ENCODE results near the gene IKZF1. TPM values are rescaled to one million over a fixed set of nuclear protein-coding genes. Genes with fewer than 3 reads are reported as not detected.

Gene IKZF1
- polyA plus RNA-seq, 2 donors, result 1.0 to 1.1 TPM

GRCh38 chr7:50268990-50269389 is 35.5 kb upstream of the IKZF1 start:
- peaks cover 0 to 4% of the 10 kb centered on the region in 2 donors for H3K4me1 ChIP-seq (ENCODE audit: control insufficient read depth in 2 of 2, insufficient read depth in 2 of 2, low read length in 1 of 2)
- H3K27ac ChIP-seq (ENCODE audit: low read depth in 2 of 2, low read length in 1 of 2), result no peak overlapping the region
- 90 to 92% methylated on average over 3 of the region's 3 CpGs for WGBS, 2 donors
- no peaks in the 10 kb centered on the region for H3K9me3 ChIP-seq (ENCODE audit: control insufficient read depth in 2 of 2, insufficient read depth in 1 of 2, low read depth in 1 of 2, low read length in 1 of 2)
- H3K27me3 ChIP-seq (ENCODE audit: control insufficient read depth in 1 of 2, insufficient read depth in 2 of 2, low read length in 2 of 2), result no peaks in the 10 kb centered on the region
- H3K4me3 ChIP-seq (ENCODE audit: low read depth in 1 of 2, low read length in 2 of 2), result no peak overlapping the region
- no peaks in the 10 kb centered on the region for H3K36me3 ChIP-seq (ENCODE audit: control insufficient read depth in 2 of 2, insufficient read depth in 2 of 2, low read length in 1 of 2)

- WGBS, 2 donors, result 74 to 76% methylated on average over 5 of the region's 5 CpGs
- Histone ChIP-seq H3K27me3 (ENCODE audit: control insufficient read depth in 1 of 2, insufficient read depth in 2 of 2, low read length in 2 of 2) (no peaks in the 10 kb centered on the region), H3K27ac (ENCODE audit: low read depth in 2 of 2, low read length in 1 of 2) (no peak overlapping the region), H3K9me3 (ENCODE audit: control insufficient read depth in 2 of 2, insufficient read depth in 1 of 2, low read depth in 1 of 2, low read length in 1 of 2) (no peaks in the 10 kb centered on the region), H3K4me1 (ENCODE audit: control insufficient read depth in 2 of 2, insufficient read depth in 2 of 2, low read length in 1 of 2) (peaks cover 3 to 4% of the 10 kb centered on the region in 2 donors), H3K4me3 (ENCODE audit: low read depth in 1 of 2, low read length in 2 of 2) (no peak overlapping the region), H3K36me3 (ENCODE audit: control insufficient read depth in 2 of 2, insufficient read depth in 2 of 2, low read length in 1 of 2) (no peaks in the 10 kb centered on the region)
These were observed 33.9 kb upstream of the IKZF1 start for GRCh38 chr7:50270531-50271018.

DNA sequence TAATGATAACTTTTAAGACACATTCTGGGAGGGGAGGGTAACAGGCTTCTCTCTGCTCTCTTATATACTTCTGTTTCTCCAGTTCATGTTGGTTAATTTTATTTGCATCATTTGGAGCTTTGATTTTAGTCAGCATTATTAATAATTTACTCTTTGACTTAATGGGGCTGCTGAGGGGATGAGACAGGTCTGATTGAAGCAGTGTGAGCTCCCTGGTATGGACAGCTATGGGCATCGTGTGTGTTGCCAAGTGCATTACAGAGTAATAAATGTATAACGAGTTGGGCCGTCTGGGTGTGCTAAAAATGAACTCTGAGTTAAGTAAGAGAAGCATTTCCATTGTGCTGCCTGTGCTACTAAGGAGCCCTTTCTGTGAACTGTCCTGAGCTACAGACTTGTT is 31.7 kb upstream of the IKZF1 start:
- Histone ChIP-seq H3K4me1 (ENCODE audit: control insufficient read depth in 2 of 2, insufficient read depth in 2 of 2, low read length in 1 of 2) (peaks cover 3 to 4% of the 10 kb centered on the region in 2 donors), H3K27ac (ENCODE audit: low read depth in 2 of 2, low read length in 1 of 2) (no peak overlapping the region), H3K4me3 (ENCODE audit: low read depth in 1 of 2, low read length in 2 of 2) (no peak overlapping the region), H3K36me3 (ENCODE audit: control insufficient read depth in 2 of 2, insufficient read depth in 2 of 2, low read length in 1 of 2) (no peaks in the 10 kb centered on the region), H3K9me3 (ENCODE audit: control insufficient read depth in 2 of 2, insufficient read depth in 1 of 2, low read depth in 1 of 2, low read length in 1 of 2) (no peaks in the 10 kb centered on the region), H3K27me3 (ENCODE audit: control insufficient read depth in 1 of 2, insufficient read depth in 2 of 2, low read length in 2 of 2) (no peaks in the 10 kb centered on the region)
- WGBS, 2 donors, result 73 to 78% methylated on average over 3 of the region's 3 CpGs

- no peaks in the 10 kb centered on the region for H3K36me3 ChIP-seq (ENCODE audit: control insufficient read depth in 2 of 2, insufficient read depth in 2 of 2, low read length in 1 of 2)
- H3K9me3 ChIP-seq (ENCODE audit: control insufficient read depth in 2 of 2, insufficient read depth in 1 of 2, low read depth in 1 of 2, low read length in 1 of 2), result no peaks in the 10 kb centered on the region
- H3K4me1 ChIP-seq (ENCODE audit: control insufficient read depth in 2 of 2, insufficient read depth in 2 of 2, low read length in 1 of 2), result peaks cover 3 to 4% of the 10 kb centered on the region in 2 donors
- H3K27me3 ChIP-seq (ENCODE audit: control insufficient read depth in 1 of 2, insufficient read depth in 2 of 2, low read length in 2 of 2), result no peaks in the 10 kb centered on the region
- H3K27ac ChIP-seq (ENCODE audit: low read depth in 2 of 2, low read length in 1 of 2), result no peak overlapping the region
- no peak overlapping the region for H3K4me3 ChIP-seq (ENCODE audit: low read depth in 1 of 2, low read length in 2 of 2)
- 79 to 89% methylated on average over 1 of the region's 1 CpG for WGBS, 2 donors
These were observed 31.2 kb upstream of the IKZF1 start for GRCh38 chr7:50273301-50273700.

GRCh38 chr7:50273870-50274269 is 30.6 kb upstream of the IKZF1 start:
- WGBS, 2 donors, result 69 to 82% methylated on average over 1 of the region's 1 CpG
- no peak overlapping the region for H3K4me3 ChIP-seq (ENCODE audit: low read depth in 1 of 2, low read length in 2 of 2)

GRCh38 chr7:50274361-50274760 is 30.2 kb upstream of the IKZF1 start:
- 59 to 69% methylated on average over 7 of the region's 7 CpGs for WGBS, 2 donors
- peaks cover 1 to 3% of the 10 kb centered on the region in 2 donors for H3K4me1 ChIP-seq (ENCODE audit: control insufficient read depth in 2 of 2, insufficient read depth in 2 of 2, low read length in 1 of 2)
- no peaks in the 10 kb centered on the region for H3K9me3 ChIP-seq (ENCODE audit: control insufficient read depth in 2 of 2, insufficient read depth in 1 of 2, low read depth in 1 of 2, low read length in 1 of 2)
- H3K27me3 ChIP-seq (ENCODE audit: control insufficient read depth in 1 of 2, insufficient read depth in 2 of 2, low read length in 2 of 2), result no peaks in the 10 kb centered on the region
- H3K27ac ChIP-seq (ENCODE audit: low read depth in 2 of 2, low read length in 1 of 2), result no peak overlapping the region
- H3K4me3 ChIP-seq (ENCODE audit: low read depth in 1 of 2, low read length in 2 of 2), result no peak overlapping the region
- H3K36me3 ChIP-seq (ENCODE audit: control insufficient read depth in 2 of 2, insufficient read depth in 2 of 2, low read length in 1 of 2), result no peaks in the 10 kb centered on the region

More at GRCh38 chr7:50273870-50274269, 30.6 kb upstream of the IKZF1 start:
- no peaks in the 10 kb centered on the region for H3K9me3 ChIP-seq (ENCODE audit: control insufficient read depth in 2 of 2, insufficient read depth in 1 of 2, low read depth in 1 of 2, low read length in 1 of 2)
- H3K36me3 ChIP-seq (ENCODE audit: control insufficient read depth in 2 of 2, insufficient read depth in 2 of 2, low read length in 1 of 2), result no peaks in the 10 kb centered on the region
- H3K27ac ChIP-seq (ENCODE audit: low read depth in 2 of 2, low read length in 1 of 2), result no peak overlapping the region
- no peaks in the 10 kb centered on the region for H3K27me3 ChIP-seq (ENCODE audit: control insufficient read depth in 1 of 2, insufficient read depth in 2 of 2, low read length in 2 of 2)
- peaks cover 3 to 4% of the 10 kb centered on the region in 2 donors for H3K4me1 ChIP-seq (ENCODE audit: control insufficient read depth in 2 of 2, insufficient read depth in 2 of 2, low read length in 1 of 2)

DNA sequence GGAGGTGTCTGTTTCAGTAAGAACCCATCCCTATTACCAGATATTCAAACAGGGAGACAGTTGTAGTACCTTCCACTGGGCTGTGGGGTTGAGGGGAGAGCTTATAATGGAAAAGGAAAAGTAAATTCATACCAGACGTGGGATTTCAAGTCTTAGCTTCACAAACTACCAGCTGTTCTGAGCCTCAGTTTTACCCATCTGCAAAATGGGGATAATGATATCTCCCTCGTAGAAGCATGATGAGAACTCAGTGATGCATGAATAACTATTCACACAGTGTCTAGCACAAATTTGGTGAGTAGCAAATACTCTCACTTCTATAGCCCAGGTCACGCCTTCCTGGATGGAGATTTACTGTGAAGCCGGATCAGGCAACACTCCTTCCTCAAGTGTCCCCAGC is 29.1 kb upstream of the IKZF1 start:
- no peaks in the 10 kb centered on the region for H3K36me3 ChIP-seq (ENCODE audit: control insufficient read depth in 2 of 2, insufficient read depth in 2 of 2, low read length in 1 of 2)
- H3K4me1 ChIP-seq (ENCODE audit: control insufficient read depth in 2 of 2, insufficient read depth in 2 of 2, low read length in 1 of 2), result peaks cover 0 to 3% of the 10 kb centered on the region in 2 donors
- H3K27ac ChIP-seq (ENCODE audit: low read depth in 2 of 2, low read length in 1 of 2), result no peak overlapping the region
- H3K4me3 ChIP-seq (ENCODE audit: low read depth in 1 of 2, low read length in 2 of 2), result no peak overlapping the region
- no peaks in the 10 kb centered on the region for H3K9me3 ChIP-seq (ENCODE audit: control insufficient read depth in 2 of 2, insufficient read depth in 1 of 2, low read depth in 1 of 2, low read length in 1 of 2)
- no peaks in the 10 kb centered on the region for H3K27me3 ChIP-seq (ENCODE audit: control insufficient read depth in 1 of 2, insufficient read depth in 2 of 2, low read length in 2 of 2)
- 72 to 92% methylated on average over 4 of the region's 4 CpGs for WGBS, 2 donors

- WGBS, 2 donors, result 19 to 21% methylated on average over 1 of the region's 1 CpG
- Histone ChIP-seq H3K36me3 (ENCODE audit: control insufficient read depth in 2 of 2, insufficient read depth in 2 of 2, low read length in 1 of 2) (no peaks in the 10 kb centered on the region), H3K27me3 (ENCODE audit: control insufficient read depth in 1 of 2, insufficient read depth in 2 of 2, low read length in 2 of 2) (no peaks in the 10 kb centered on the region)
These were observed 28.0 kb upstream of the IKZF1 start for GRCh38 chr7:50276483-50276882.

GRCh38 chr7:50278120-50278519 is 26.4 kb upstream of the IKZF1 start:
- Histone ChIP-seq H3K27ac (ENCODE audit: low read depth in 2 of 2, low read length in 1 of 2) (no peak overlapping the region), H3K4me1 (ENCODE audit: control insufficient read depth in 2 of 2, insufficient read depth in 2 of 2, low read length in 1 of 2) (peaks cover 0 to 3% of the 10 kb centered on the region in 2 donors), H3K36me3 (ENCODE audit: control insufficient read depth in 2 of 2, insufficient read depth in 2 of 2, low read length in 1 of 2) (no peaks in the 10 kb centered on the region), H3K9me3 (ENCODE audit: control insufficient read depth in 2 of 2, insufficient read depth in 1 of 2, low read depth in 1 of 2, low read length in 1 of 2) (no peaks in the 10 kb centered on the region), H3K4me3 (ENCODE audit: low read depth in 1 of 2, low read length in 2 of 2) (no peak overlapping the region), H3K27me3 (ENCODE audit: control insufficient read depth in 1 of 2, insufficient read depth in 2 of 2, low read length in 2 of 2) (no peaks in the 10 kb centered on the region)

More at GRCh38 chr7:50276483-50276882, 28.0 kb upstream of the IKZF1 start:
- Histone ChIP-seq H3K4me1 (ENCODE audit: control insufficient read depth in 2 of 2, insufficient read depth in 2 of 2, low read length in 1 of 2) (peaks cover 0 to 3% of the 10 kb centered on the region in 2 donors), H3K9me3 (ENCODE audit: control insufficient read depth in 2 of 2, insufficient read depth in 1 of 2, low read depth in 1 of 2, low read length in 1 of 2) (no peaks in the 10 kb centered on the region), H3K4me3 (ENCODE audit: low read depth in 1 of 2, low read length in 2 of 2) (no peak overlapping the region), H3K27ac (ENCODE audit: low read depth in 2 of 2, low read length in 1 of 2) (no peak overlapping the region)

DNA sequence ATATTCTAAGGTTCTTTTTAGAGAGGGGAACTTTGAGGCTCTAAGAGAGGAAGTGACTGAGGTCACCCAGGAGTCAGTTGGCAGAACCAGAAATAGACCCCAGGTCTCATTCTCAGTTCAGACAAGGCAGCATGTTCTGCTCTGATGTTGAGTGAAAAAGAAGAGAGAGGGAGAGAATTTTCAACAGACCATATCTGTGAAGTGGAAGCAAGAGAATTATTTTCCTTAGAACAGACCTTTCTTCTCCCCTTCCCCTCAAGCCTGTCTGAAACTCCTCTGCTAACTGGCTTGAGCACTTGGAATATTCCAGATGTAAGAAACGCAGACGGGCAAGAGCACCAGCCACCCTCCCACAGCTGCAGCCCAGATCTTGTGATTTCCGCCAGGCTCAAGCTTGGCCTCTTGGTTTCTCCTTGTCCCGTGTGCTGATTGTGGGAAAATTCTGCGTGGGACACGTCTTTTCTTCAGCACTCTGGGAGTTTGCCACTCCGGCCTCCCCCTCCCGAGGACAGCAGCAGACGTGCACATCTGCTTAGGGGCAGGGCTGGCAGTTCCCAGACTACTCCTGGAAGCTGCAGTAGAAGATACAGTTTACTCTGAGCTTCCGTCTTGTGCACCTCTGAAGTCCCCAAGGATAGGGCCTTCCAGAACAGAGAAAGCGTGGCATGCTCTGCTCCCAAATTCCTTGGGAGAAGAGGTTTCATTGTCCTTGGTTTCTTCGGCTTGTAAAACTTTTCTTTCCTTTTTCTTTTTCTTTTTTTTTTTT is 22.7 kb upstream of the IKZF1 start:
- Histone ChIP-seq H3K4me1 (ENCODE audit: control insufficient read depth in 2 of 2, insufficient read depth in 2 of 2, low read length in 1 of 2) (no peaks in the 10 kb centered on the region), H3K27ac (ENCODE audit: low read depth in 2 of 2, low read length in 1 of 2) (no peak overlapping the region)
- 73 to 79% methylated on average over 12 of the region's 12 CpGs for WGBS, 2 donors

More for the DNA sequence above, 22.7 kb upstream of the IKZF1 start:
- Histone ChIP-seq H3K4me3 (ENCODE audit: low read depth in 1 of 2, low read length in 2 of 2) (no peak overlapping the region), H3K27me3 (ENCODE audit: control insufficient read depth in 1 of 2, insufficient read depth in 2 of 2, low read length in 2 of 2) (no peaks in the 10 kb centered on the region), H3K9me3 (ENCODE audit: control insufficient read depth in 2 of 2, insufficient read depth in 1 of 2, low read depth in 1 of 2, low read length in 1 of 2) (peaks cover 0 to 5% of the 10 kb centered on the region in 2 donors), H3K36me3 (ENCODE audit: control insufficient read depth in 2 of 2, insufficient read depth in 2 of 2, low read length in 1 of 2) (no peaks in the 10 kb centered on the region)
